GM21367 (cell line): ENCODE data around the gene PCBP4.
"Not testable (repeated sequence)": the region's sequence is repeated elsewhere in the genome, so short reads cannot be mapped to it uniquely, and the experiment has no call there.

Experiments used
- ATAC-seq: cut with Tn5 transposase; IDR thresholded peaks from one replicate; pipeline ENCODE4 v1.9.1; 2021; ENCODE audit not compliant: unreplicated experiment

PCBP4 gene

GRCh38 chr3:51941463-51941797, 25.8 kb downstream of the PCBP4 start:
- ATAC-seq, result no peak

DNA sequence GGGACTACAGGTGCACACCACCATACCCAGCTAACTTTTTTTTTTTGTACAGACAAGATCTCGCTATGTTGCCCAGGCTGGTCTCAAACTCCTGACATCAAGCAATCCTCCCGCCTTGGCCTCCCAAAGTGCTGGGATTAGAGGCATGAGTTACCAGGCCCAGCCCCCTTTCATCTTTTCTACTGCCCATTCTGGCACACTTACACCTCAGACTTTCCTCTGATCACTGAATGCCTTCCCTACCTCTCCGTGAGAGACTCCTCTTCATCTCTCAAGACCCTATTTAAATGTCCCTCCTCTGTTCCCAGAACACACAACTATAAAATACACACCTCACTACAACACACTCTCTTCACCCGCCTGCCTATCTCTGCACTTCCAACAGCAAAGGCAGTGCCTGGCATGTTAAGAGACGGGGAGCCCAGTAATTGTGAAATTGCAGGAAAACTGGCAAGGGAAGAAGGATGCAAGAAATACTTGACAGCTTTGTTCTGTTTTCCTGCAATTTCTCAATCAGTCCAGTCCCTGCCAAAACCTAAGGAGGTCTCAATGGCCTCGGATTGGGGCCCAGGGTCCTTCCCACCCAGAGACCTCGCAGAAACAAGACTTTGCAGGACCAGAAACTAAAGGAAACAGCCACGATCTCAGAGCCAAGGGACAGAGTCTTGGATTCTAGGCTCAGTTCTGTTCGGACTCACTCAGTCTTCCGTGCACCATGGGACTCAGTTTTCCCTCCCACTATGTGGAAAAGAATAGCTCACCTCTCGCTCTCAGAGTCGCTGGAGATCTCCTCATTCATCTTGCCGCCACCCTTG, 26.4 kb downstream of the PCBP4 start:
- ATAC-seq, result no peak

DNA sequence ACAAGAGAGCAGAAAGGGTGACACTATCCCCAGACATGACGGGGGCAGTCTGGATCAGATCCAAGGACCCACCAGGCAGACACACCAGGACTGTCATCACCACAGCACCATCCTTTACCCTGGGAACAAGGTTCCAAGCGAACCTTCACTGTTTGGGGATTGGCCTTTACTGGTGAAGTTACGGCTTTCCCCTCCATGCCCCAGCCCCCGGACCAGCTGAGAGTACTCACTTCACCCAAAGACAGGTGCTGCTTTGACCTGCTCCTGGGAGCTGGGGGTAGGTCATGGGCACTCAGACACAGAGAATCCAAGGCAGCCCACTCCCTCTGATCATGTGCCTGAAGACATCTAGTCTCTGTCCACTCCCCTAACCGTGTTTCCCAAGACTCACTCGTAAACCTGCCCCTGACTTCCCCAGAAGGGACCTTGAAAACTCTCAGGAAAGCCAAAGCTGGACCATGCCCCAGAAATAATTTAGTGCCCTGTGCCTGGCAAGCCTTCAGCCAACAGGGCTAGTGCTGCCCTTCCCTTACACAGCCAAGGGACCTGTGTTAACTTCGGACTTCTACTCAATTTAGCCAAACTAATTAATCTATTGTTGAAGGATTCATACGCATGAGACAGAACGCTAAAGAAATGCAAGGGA, 28.4 kb downstream of the PCBP4 start:
- no peak for ATAC-seq

- no peak for ATAC-seq
Measured at GRCh38 chr3:51937611-51938450, 29.4 kb downstream of the PCBP4 start.

GRCh38 chr3:51937014-51937413, 30.2 kb downstream of the PCBP4 start:
- ATAC-seq, result no peak

DNA sequence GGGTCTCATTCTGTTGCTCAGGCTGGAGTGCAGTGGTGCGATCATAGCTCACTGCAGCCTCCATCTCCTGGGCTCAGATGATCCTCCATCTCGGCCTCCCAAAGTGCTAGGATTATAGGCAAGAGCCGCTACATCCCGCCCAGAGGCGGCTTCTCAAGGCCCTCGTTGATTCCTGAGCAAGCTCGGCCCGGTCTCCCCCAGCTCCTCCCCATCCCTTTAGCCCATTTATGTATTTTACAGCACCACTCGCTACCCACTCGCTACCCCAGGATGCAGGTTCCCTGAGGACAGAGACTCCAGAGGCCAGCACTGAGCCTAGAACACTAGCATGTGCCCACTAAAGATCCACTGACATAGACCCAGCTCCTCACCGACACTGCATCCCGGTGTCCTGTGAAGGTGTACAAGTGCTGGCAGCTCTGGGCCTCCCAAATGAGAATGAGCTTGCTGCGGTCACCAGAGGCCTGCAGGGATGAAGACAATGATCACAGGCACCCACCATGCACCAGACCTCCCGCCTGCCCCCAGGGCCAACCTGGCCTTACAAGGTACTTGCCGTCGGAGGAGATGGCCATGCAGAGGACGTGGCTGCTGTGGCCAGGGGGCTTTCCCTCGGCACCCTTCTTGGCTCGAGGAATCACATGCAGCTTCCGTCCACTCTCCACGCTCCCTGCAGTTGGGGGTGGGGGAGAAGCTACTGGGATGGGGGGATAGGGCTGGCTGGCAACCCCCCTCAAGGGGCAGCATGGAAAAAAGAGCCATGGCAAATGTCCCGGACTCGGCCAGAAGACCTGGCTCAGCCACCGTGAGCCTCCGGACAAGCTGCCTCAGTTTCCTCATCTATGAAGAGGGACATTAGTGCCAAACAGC, 31.1 kb downstream of the PCBP4 start:
- ATAC-seq, result no peak

DNA sequence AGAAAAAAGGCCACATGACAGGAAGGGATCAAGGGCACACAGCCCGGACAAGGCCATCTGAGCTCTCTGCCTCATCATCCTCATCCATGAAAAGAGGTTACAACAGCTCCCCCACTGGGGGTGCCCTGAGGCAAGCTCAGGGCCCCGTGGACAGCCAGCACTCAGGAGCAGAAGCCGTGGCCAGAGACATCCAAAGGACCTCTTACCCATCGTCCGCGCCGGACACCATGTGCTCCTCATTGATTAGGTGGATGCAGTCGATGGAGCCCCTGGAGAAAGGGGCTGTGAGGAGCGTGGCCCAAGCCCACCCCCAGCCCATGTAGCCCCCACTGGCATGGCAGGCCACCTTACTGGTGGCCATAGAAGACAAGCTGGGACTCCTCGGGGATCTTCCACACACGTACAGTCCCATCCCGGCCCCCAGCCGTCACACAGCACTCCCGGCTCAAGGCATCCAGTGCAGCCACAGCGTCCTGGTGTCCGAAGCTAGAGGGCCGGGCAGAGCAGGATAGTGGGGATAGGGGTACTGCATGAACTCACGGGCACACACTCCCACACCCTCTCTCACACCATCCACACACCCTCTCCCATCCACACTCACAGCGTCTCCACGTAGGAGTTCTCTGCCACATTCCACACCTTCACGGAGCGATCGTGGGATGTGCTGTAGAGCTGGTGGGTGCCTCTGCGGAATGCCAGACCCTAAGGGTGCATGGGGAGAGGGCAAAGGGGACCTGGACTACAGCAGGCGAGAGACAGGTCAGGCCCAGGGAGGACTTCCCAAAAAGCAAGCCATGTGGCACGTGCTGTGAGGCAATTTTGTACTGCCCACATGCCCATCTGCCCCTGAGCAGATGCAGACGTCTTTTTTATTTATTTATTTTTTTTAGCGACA, 32.0 kb downstream of the PCBP4 start:
- no peak for ATAC-seq

DNA sequence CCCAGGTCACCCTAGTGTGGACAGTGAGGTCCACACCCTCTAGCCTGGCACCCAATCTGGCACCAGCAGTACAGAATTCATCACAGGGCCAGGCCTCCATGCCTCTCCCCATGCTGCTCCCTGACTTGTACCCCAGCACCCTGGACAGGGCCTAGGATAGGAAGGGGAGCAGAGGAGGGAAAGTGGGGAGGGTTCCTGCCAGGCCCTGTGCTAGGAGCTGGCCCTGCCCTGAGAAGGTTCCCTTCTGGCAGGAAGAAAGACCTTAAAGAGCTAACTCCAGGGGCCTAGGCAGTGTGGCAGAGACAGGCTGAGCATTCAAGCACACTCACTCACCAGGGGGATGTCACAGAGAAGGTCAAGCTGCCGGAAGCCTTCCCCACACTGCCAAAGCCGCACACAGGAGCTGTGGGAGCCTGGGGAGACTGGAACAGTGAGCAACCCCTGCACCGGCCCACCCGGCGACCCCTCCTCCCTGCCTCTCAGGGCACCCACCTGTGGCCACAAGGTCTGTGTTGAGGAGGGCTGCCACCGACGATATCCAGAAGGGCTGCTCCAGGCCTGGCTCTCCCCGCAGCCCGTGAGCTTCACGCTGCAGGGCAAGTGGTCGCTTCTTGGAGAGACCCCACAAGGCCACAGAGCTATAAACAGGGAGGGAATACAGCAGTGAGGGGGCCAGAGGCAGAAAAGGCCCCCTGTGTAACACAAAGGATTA, 33.0 kb downstream of the PCBP4 start:
- ATAC-seq, result no peak

DNA sequence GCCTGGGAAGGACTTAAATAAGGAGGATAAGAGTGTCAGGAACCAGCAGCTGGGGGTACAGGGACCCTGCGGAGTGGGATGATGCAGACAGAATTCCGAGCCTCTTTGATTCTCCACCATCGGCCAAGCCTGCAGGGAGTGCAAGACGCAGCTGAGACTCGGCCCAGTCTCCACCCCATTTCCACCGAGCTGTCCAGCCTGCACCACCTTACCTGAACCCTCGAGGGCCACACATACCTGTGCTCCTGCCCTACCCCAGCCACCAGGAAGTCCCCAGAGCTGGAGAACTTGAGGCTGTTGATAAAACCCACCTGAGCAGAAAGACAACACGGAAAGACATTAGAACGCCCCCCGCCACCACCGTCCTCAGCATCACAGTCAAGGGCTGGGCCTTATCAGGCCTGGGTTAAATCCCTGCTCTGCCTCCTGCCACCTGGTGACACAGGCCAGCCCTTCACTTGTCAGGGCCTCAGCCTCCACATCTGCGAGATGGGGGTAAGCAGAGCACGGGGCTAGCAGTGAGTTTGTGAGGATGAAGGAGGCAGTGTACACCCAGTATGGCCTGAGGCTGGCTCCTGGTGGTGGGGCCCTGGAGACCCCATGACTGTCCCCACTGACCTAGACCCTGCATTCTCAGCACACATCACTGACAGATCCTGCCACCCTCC, 33.6 kb downstream of the PCBP4 start:
- no peak for ATAC-seq

GRCh38 chr3:51932471-51933370, 34.5 kb downstream of the PCBP4 start:
- no peak for ATAC-seq

- ATAC-seq, result no peak
Measured at GRCh38 chr3:51931756-51932155, 35.5 kb downstream of the PCBP4 start.

DNA sequence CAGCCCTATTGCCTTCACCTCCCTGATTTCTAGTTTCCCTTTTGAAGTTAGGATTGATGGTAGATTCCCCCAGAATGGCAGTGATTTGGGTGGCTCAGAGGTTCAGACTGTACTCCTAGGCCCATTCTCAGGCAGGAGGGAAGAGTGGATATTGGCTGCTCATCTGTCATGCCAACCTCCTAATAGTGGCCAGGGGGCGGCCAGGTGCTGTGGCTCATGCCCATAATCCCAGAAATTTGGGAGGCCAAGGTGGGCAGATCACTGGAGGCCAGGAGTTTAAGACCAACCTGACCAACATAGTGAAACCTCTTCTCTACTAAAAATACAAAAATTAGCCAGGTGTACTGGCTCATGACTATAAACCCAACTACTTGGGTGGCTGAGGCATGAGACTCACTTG, 36.8 kb downstream of the PCBP4 start:
- no peak for ATAC-seq

GRCh38 chr3:51929420-51930003, 37.7 kb downstream of the PCBP4 start:
- no peak for ATAC-seq

- not testable (repeated sequence) for ATAC-seq
Measured at GRCh38 chr3:51928981-51929380, 38.3 kb downstream of the PCBP4 start.

GRCh38 chr3:51928438-51928837, 38.8 kb downstream of the PCBP4 start:
- ATAC-seq, result no peak

- ATAC-seq, result no peak
Measured at GRCh38 chr3:51927061-51927977, 39.9 kb downstream of the PCBP4 start.
